Nephron (organoid): ENCODE measurements around the gene GMDS.

Experiments
- H3K27ac Mint-ChIP-seq, 3 experiments: 2 replicates each; pipeline ENCODE4 v1.8.0; 2020; ENCODE audit warnings: mixed read lengths in 3 of 3, mild to moderate bottlenecking in 2 of 3, moderate library complexity in 1 of 3
- H3K27me3 Mint-ChIP-seq: 2 replicates; pipeline ENCODE4 v1.8.0; 2021; ENCODE audit warnings: low read depth, mild to moderate bottlenecking, moderate library complexity, mixed read lengths
- H3K36me3 Mint-ChIP-seq: 2 replicates; pipeline ENCODE4 v1.8.0; 2020; ENCODE audit warnings: low read depth, mixed read lengths
- H3K4me1 Mint-ChIP-seq: 2 replicates; pipeline ENCODE4 v1.8.0; 2020; ENCODE audit warnings: mixed read lengths
- H3K4me3 Mint-ChIP-seq, 3 experiments: 2 replicates each; pipeline ENCODE4 v1.8.0; 2020; ENCODE audit warnings: mild to moderate bottlenecking in 3 of 3, mixed read lengths in 3 of 3, moderate library complexity in 2 of 3
- H3K9me3 Mint-ChIP-seq: 2 replicates; pipeline ENCODE4 v1.8.0; 2020; ENCODE audit warnings: mixed read lengths
- TF ChIP-seq, protein P1 (sequence below), 3 experiments: fragments of 200-600 bp; sonication (generic); IDR thresholded peaks; one replicate each; pipeline ENCODE4 v1.5.0; 2021; ENCODE audit warnings: antibody characterized with exemption in 3 of 3; ENCODE audit not compliant: unreplicated experiment in 3 of 3

GMDS gene

GRCh38 chr6:1965596-1966224, 279.7 kb downstream of the GMDS start:
- no peak overlapping the region for H3K4me3 Mint-ChIP-seq
- TF ChIP-seq, protein P1, sequence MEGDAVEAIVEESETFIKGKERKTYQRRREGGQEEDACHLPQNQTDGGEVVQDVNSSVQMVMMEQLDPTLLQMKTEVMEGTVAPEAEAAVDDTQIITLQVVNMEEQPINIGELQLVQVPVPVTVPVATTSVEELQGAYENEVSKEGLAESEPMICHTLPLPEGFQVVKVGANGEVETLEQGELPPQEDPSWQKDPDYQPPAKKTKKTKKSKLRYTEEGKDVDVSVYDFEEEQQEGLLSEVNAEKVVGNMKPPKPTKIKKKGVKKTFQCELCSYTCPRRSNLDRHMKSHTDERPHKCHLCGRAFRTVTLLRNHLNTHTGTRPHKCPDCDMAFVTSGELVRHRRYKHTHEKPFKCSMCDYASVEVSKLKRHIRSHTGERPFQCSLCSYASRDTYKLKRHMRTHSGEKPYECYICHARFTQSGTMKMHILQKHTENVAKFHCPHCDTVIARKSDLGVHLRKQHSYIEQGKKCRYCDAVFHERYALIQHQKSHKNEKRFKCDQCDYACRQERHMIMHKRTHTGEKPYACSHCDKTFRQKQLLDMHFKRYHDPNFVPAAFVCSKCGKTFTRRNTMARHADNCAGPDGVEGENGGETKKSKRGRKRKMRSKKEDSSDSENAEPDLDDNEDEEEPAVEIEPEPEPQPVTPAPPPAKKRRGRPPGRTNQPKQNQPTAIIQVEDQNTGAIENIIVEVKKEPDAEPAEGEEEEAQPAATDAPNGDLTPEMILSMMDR (IDR thresholded peaks at IDR 0.05; ENCODE audit: unreplicated experiment in 3 of 3): no peak
- H3K27me3 Mint-ChIP-seq: peaks cover 7% of the 10 kb centered on the region
- peak overlapping the region; percentile 2 to 32 (median 28) for H3K27ac Mint-ChIP-seq
- peaks cover 29% of the 10 kb centered on the region for H3K4me1 Mint-ChIP-seq
- no peaks in the 10 kb centered on the region for H3K36me3 Mint-ChIP-seq
- H3K9me3 Mint-ChIP-seq: no peaks in the 10 kb centered on the region

- Mint-ChIP-seq H3K4me3 (no peak overlapping the region), H3K36me3 (no peaks in the 10 kb centered on the region), H3K27ac (no peak overlapping the region), H3K4me1 (peaks cover 22% of the 10 kb centered on the region), H3K27me3 (peaks cover 7% of the 10 kb centered on the region), H3K9me3 (no peaks in the 10 kb centered on the region)
- TF ChIP-seq, protein P1 (IDR thresholded peaks at IDR 0.05; ENCODE audit: unreplicated experiment in 3 of 3): no peak
Measured at GRCh38 chr6:1963596-1963995, 281.8 kb downstream of the GMDS start.

- H3K36me3 Mint-ChIP-seq: no peaks in the 10 kb centered on the region
- H3K4me1 Mint-ChIP-seq: peaks cover 18% of the 10 kb centered on the region
- no peak overlapping the region for H3K27ac Mint-ChIP-seq
- peaks cover 6% of the 10 kb centered on the region for H3K27me3 Mint-ChIP-seq
- TF ChIP-seq, protein P1 (IDR thresholded peaks at IDR 0.05; ENCODE audit: unreplicated experiment in 3 of 3): no peak
- H3K9me3 Mint-ChIP-seq: no peaks in the 10 kb centered on the region
- no peak overlapping the region for H3K4me3 Mint-ChIP-seq
Measured at GRCh38 chr6:1962201-1962600, 283.2 kb downstream of the GMDS start.

- TF ChIP-seq, protein P1 (IDR thresholded peaks at IDR 0.05; ENCODE audit: unreplicated experiment in 3 of 3): no peak
- no peak overlapping the region for H3K27ac Mint-ChIP-seq
- no peaks in the 10 kb centered on the region for H3K27me3 Mint-ChIP-seq
- no peaks in the 10 kb centered on the region for H3K36me3 Mint-ChIP-seq
- H3K4me3 Mint-ChIP-seq: no peak overlapping the region
- H3K9me3 Mint-ChIP-seq: no peaks in the 10 kb centered on the region
- H3K4me1 Mint-ChIP-seq: peaks cover 6% of the 10 kb centered on the region
Measured at GRCh38 chr6:1960486-1961142, 284.8 kb downstream of the GMDS start.

DNA sequence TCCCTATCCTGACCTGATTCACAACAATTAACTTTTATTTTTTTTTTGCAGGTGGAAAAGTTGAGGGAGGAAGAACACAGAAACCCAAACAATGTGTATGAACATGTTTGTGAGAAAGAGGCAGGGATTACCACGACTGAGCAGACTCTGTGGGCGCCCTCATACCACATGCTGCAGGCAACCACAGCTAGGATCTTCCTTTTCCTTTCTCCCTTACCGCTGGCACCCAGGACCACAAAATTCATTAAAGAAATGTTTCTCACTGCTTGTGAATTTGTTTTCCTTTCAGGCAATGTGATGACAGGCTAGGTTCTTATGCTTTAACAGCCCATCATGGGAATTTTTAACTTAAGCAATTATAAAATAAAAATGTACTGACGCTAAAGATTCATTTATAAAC, 287.1 kb downstream of the GMDS start:
- Mint-ChIP-seq H3K9me3 (no peaks in the 10 kb centered on the region), H3K27ac (peak overlapping the region in 1 of 3 experiments; percentile 19), H3K4me3 (no peak overlapping the region), H3K27me3 (no peaks in the 10 kb centered on the region), H3K4me1 (peaks cover 6% of the 10 kb centered on the region), H3K36me3 (no peaks in the 10 kb centered on the region)
- TF ChIP-seq, protein P1 (IDR thresholded peaks at IDR 0.05; ENCODE audit: unreplicated experiment in 3 of 3): no peak

GRCh38 chr6:1957746-1958145, 287.7 kb downstream of the GMDS start:
- no peak overlapping the region for H3K4me3 Mint-ChIP-seq
- TF ChIP-seq, protein P1 (IDR thresholded peaks at IDR 0.05; ENCODE audit: unreplicated experiment in 3 of 3): no peak
- no peaks in the 10 kb centered on the region for H3K36me3 Mint-ChIP-seq
- H3K9me3 Mint-ChIP-seq: no peaks in the 10 kb centered on the region
- H3K27ac Mint-ChIP-seq: no peak overlapping the region
- peaks cover 6% of the 10 kb centered on the region for H3K4me1 Mint-ChIP-seq
- H3K27me3 Mint-ChIP-seq: no peaks in the 10 kb centered on the region
